GM23338 (cell line): Measurements from ENCODE around the gene SENP8. TPM values are rescaled to one million over a fixed set of nuclear protein-coding genes. Genes with fewer than 3 reads are reported as not detected.

ENCODE experiments used
- ATAC-seq: fragments of 200-7000 bp; cut with Tn5 transposase; 3 replicates; pipeline ENCODE4 v1.9.1; 2020
- DNase-seq: peaks from one replicate; pipeline ENCODE4 v3.0.0-alpha.2; 2015; ENCODE audit warnings: low spot score
- H2AFZ ChIP-seq: fragments of 200-600 bp; sonication (generic); 2 replicates; pipeline ENCODE4 v1.8.0; 2016; ENCODE audit warnings: antibody characterized with exemption, mild to moderate bottlenecking, moderate library complexity
- H3F3A ChIP-seq: fragments of 200-600 bp; sonication (generic); replicated peaks from 2 replicates; pipeline ENCODE4 v1.8.0; 2017; ENCODE audit warnings: antibody characterized with exemption, mixed run types, low read depth
- H3K27ac ChIP-seq: fragments of 200-600 bp; sonication (generic); 2 replicates; pipeline ENCODE4 v1.6.1; 2016; ENCODE audit warnings: low read depth
- H3K27me3 ChIP-seq: fragments of 200-600 bp; sonication (generic); 2 replicates; pipeline ENCODE4 v1.8.0; 2016; ENCODE audit warnings: mild to moderate bottlenecking, mixed run types, moderate library complexity; ENCODE audit not compliant: insufficient read depth
- H3K36me3 ChIP-seq: fragments of 200-600 bp; sonication (generic); 2 replicates; pipeline ENCODE4 v1.8.0; 2016; ENCODE audit warnings: mild to moderate bottlenecking; ENCODE audit not compliant: insufficient read depth
- H3K4me1 ChIP-seq: fragments of 200-600 bp; sonication (generic); 2 replicates; pipeline ENCODE4 v1.8.0; 2016; ENCODE audit warnings: mild to moderate bottlenecking, moderate library complexity; ENCODE audit not compliant: insufficient read depth
- H3K4me2 ChIP-seq: fragments of 200-600 bp; sonication (generic); 2 replicates; pipeline ENCODE4 v1.7.1; 2017; ENCODE audit warnings: mixed run types
- H3K4me3 ChIP-seq: fragments of 200-600 bp; sonication (generic); 2 replicates; pipeline ENCODE4 v1.6.1; 2016; ENCODE audit warnings: mixed run types
- H3K79me2 ChIP-seq: fragments of 200-600 bp; sonication (generic); replicated peaks from 2 replicates; pipeline ENCODE4 v1.8.0; 2017; ENCODE audit warnings: mild to moderate bottlenecking; ENCODE audit not compliant: insufficient read depth
- H3K9me2 ChIP-seq: fragments of 200-600 bp; sonication (generic); 2 replicates; pipeline ENCODE4 v1.8.0; 2017; ENCODE audit not compliant: insufficient read depth
- H4K20me1 ChIP-seq: fragments of 200-600 bp; sonication (generic); replicated peaks from 2 replicates; pipeline ENCODE4 v1.8.0; 2017; ENCODE audit warnings: mild to moderate bottlenecking; ENCODE audit not compliant: insufficient read depth
- H3K27ac Mint-ChIP-seq: 2 replicates; pipeline ENCODE4 v1.8.0; 2020; ENCODE audit warnings: inconsistent platforms, mild to moderate bottlenecking, moderate library complexity, mixed read lengths
- H3K27me3 Mint-ChIP-seq: 3 replicates; pipeline ENCODE4 v1.8.0; 2022; ENCODE audit warnings: low read depth, mild to moderate bottlenecking, moderate library complexity, mixed read lengths, inconsistent platforms; ENCODE audit not compliant: insufficient read depth, poor library complexity
- H3K36me3 Mint-ChIP-seq: 3 replicates; pipeline ENCODE4 v1.8.0; 2021; ENCODE audit warnings: low read depth, mild to moderate bottlenecking, inconsistent platforms, moderate library complexity, mixed read lengths
- H3K4me1 Mint-ChIP-seq: 3 replicates; pipeline ENCODE4 v1.8.0; 2020; ENCODE audit warnings: mild to moderate bottlenecking, inconsistent platforms, mixed read lengths
- H3K4me3 Mint-ChIP-seq: 3 replicates; pipeline ENCODE4 v1.8.0; 2021; ENCODE audit warnings: moderate library complexity, mild to moderate bottlenecking, inconsistent platforms, mixed read lengths
- H3K9me3 Mint-ChIP-seq: 3 replicates; pipeline ENCODE4 v1.8.0; 2020; ENCODE audit warnings: moderate library complexity, mild to moderate bottlenecking, inconsistent platforms, mixed read lengths
- CTCF ChIP-seq, 2 experiments: fragments of 200-600 bp in 1 of 2; sonication (generic) in 1 of 2; conservative IDR thresholded peaks; 2 replicates each; pipeline versions ENCODE4 v1.5.1 to v1.6.1; 2016 to 2017; ENCODE audit warnings: antibody characterized with exemption in 2 of 2, low read depth in 2 of 2, mild to moderate bottlenecking in 2 of 2, moderate library complexity in 1 of 2
- EZH2 ChIP-seq: fragments of 200-600 bp; sonication (generic); IDR thresholded peaks from one replicate; pipeline ENCODE4 v1.8.0; 2017; ENCODE audit warnings: antibody characterized with exemption, mild to moderate bottlenecking, low read depth; ENCODE audit not compliant: unreplicated experiment
- EZH2phosphoT487 ChIP-seq: fragments of 200-600 bp; sonication (generic); IDR thresholded peaks from one replicate; pipeline ENCODE4 v1.8.1; 2018; ENCODE audit warnings: antibody characterized with exemption; ENCODE audit not compliant: unreplicated experiment
- ZNF114 ChIP-seq: fragments of 250-450 bp; sonication (Bioruptor Pico); IDR thresholded peaks from 2 replicates; pipeline ENCODE4 v1.5.0; 2020; ENCODE audit warnings: mild to moderate bottlenecking, moderate library complexity
- ZNF462 ChIP-seq: fragments of 250-450 bp; sonication (Bioruptor Pico); IDR thresholded peaks from 2 replicates; pipeline ENCODE4 v1.5.0; 2020; ENCODE audit warnings: mild to moderate bottlenecking, moderate library complexity
- polyA plus RNA-seq: library from polyadenylated mRNA; unstranded; fragments of >200 nt; fragmentation: Nextera tagmentation; extraction: Ambion mirVana; gene quantifications from 2 replicates; pipeline ENCODE4 v1.2.1, GENCODE V29; 2016
- total RNA-seq: library from RNA; depleted of rRNA; stranded (reverse); fragments of >200 nt; shearing (Covaris generic); gene quantifications from 2 replicates; pipeline ENCODE4 v1.2.3, GENCODE V29; 2014
- TF ChIP-seq, protein P1 (sequence below): IDR thresholded peaks from 2 replicates; pipeline ENCODE4 v1.6.1; 2016; ENCODE audit warnings: antibody characterized with exemption

The SENP8 gene
- total and polyA plus RNA-seq, 2 experiments from 2014 or later: 3.1 to 7.7 TPM

GRCh38 chr15:72167445-72167844, 49.2 kb downstream of the SENP8 start:
- Mint-ChIP-seq H3K27me3 (peaks cover 4% of the 10 kb centered on the region), H3K4me1 (peaks cover 7% of the 10 kb centered on the region), H3K27ac (no peak overlapping the region), H3K36me3 (no peaks in the 10 kb centered on the region), H3K9me3 (no peaks in the 10 kb centered on the region), H3K4me3 (no peak overlapping the region)
- Histone ChIP-seq H3K9me2 (0 out of 2 replicates have a peak, but pooled peaks cover 4% of the 10 kb centered on the region), H3K4me2 (no peak overlapping the region), H3K79me2 (no peaks in the 10 kb centered on the region), H2AFZ (no peak overlapping the region), H3K36me3 (no peaks in the 10 kb centered on the region), H3F3A (no peaks in the 10 kb centered on the region), H3K4me3 (no peak overlapping the region), H3K27ac (no peak overlapping the region), H4K20me1 (no peaks in the 10 kb centered on the region), H3K4me1 (no peaks in the 10 kb centered on the region), H3K27me3 (no peaks in the 10 kb centered on the region)
- no peak for ATAC-seq
- DNase-seq: no peak
- TF ChIP-seq, protein P1, sequence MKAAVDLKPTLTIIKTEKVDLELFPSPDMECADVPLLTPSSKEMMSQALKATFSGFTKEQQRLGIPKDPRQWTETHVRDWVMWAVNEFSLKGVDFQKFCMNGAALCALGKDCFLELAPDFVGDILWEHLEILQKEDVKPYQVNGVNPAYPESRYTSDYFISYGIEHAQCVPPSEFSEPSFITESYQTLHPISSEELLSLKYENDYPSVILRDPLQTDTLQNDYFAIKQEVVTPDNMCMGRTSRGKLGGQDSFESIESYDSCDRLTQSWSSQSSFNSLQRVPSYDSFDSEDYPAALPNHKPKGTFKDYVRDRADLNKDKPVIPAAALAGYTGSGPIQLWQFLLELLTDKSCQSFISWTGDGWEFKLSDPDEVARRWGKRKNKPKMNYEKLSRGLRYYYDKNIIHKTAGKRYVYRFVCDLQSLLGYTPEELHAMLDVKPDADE: no peak
- TF ChIP-seq CTCF (conservative IDR thresholded peaks at IDR 0.05; ENCODE audit: low read depth in 2 of 2) (no peak), ZNF462 (no peak), EZH2 (no peak), EZH2phosphoT487 (no peak), ZNF114 (CRISPR knock-in tag) (no peak)
